NCI-H2196 (cell line): Measurements from ENCODE around the gene C8G.

Experiments used
- DNase-seq: peaks from one replicate; lab custom pipeline; 2025; ENCODE audit not compliant: unreplicated experiment; lab: John Stamatoyannopoulos, UW

Gene C8G

DNA sequence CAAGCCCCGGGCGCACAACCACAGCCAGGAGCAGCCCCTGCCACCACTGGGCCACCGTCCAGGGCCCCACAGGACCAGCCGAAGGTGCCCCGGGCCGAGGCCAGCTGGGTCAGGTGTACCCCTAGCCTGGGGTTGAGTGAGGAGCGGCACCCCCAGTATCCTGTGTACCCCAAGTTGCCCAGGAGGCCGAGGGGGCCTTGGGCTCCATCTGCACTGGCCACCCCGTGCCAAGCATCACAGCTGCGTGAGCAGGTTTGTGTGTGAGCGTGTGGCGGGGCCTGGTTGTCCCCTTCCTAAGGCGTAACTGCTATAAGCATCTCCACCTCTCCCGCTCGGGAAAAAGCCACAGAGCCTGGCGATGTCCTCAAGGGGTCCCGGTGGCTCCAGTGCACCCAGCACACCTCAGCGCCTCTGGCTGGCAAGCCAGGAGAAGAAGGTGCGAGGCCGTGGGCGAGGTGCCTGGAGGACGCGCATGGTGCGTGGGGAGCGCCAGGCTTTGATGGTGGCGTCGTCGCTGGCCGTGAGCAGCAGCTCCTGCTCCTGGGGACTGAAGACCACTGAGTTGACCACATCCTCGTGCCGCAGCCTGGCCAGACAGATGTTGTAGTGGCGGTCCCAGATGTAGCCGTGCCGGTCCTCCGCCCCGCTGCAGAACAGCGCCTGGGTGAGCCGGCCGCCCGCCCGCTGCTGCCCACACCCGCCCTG lies 4.4 kb upstream of the C8G start:
- DNase-seq, result no peak

DNA sequence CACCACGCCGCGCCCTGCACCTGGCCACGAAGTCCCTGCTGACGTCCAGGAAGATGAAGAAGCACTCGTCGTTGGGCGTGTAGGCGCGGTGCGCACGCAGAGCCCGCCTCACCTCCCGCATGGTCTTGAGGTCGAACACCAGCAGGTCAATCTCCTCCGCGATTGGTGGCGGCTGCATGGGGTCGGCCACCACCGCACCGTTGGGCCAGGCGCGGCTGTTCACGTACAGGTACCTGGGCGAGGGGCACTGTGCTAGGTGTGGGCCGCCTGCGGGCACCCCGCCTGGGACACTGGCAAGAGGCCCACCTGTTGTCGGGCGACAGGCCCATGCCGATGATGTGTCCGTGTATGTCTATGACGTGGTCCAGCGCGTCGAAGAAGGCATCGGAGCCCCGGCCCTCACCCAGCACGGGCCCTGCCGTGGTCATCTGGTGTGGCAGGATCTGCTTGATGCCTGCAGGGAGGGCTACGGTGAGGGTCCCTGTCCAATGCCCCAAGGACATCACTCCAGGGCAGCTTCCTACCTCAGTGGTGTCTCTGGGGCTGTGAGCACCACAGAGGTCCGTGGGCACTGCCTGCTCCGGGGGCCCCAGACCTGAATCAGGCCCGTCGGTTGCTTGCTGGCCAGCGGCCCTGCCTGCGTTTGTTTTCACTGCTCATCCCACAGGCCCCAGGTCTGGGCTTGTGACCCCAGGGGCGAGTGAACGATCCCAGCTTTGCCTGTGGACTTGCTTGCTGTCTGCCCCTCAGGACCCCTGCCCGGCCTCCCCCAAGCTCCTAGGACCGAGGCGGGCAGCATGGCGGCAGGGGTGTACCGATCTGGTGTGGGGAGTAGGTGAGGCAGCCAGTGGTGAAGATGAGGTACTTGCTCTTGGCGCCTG lies 3.6 kb upstream of the C8G start:
- DNase-seq, result no peak

DNA sequence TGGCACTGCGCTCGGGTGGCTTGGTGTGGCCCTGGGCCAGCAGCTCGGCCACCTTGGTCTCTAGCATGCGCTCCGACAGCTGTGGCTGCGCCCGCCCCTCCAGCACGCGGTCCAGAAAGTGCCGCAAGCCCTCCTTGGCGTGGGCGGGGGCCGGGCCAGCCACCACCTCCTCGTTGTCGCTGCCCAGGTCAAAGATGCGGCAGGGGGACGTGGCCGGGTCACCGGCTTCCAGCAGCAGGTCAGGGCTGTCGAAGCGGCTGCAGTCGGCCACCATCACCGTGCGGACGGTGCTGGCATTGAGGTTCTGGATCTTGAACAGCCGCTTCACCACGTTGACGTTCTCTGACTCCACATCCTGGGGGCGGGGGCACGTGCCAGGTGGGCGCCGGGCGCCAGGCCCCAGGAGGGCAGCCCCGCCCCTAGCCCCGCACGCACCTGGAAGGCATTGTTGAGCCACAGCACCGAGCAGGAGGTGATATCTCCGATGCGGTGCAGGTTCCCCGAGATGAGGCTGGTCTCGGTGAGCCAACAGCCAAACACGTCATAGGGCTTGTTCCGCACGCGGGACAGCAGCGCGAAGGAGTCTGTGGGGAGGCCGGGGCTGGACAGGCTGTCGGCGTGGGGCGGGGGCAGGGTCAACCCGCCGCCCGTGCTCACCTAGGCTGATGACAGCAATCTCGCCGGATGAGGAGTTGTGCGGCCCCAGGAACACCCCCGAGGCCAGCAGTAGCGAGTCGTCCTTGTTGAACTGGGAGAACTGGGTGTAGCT lies 2.7 kb upstream of the C8G start:
- no peak for DNase-seq

DNA sequence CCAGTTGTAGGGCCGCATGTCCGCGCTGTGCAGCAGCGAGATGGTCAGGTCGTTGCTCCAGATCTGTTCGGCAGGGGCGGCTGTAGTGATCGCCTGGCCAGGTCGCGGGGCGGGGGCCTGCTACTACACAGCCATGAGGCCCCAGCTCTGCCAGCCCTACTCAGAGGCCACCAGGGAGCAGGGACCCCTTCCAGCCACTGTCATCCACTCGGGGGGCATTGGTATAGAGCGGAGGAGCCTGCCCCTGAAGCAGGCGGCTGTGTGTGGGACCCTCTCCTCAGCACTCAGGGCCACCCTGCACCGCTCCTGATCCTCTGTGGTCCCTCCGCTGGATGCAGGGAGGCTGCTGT lies 2.2 kb upstream of the C8G start:
- no peak for DNase-seq

DNA sequence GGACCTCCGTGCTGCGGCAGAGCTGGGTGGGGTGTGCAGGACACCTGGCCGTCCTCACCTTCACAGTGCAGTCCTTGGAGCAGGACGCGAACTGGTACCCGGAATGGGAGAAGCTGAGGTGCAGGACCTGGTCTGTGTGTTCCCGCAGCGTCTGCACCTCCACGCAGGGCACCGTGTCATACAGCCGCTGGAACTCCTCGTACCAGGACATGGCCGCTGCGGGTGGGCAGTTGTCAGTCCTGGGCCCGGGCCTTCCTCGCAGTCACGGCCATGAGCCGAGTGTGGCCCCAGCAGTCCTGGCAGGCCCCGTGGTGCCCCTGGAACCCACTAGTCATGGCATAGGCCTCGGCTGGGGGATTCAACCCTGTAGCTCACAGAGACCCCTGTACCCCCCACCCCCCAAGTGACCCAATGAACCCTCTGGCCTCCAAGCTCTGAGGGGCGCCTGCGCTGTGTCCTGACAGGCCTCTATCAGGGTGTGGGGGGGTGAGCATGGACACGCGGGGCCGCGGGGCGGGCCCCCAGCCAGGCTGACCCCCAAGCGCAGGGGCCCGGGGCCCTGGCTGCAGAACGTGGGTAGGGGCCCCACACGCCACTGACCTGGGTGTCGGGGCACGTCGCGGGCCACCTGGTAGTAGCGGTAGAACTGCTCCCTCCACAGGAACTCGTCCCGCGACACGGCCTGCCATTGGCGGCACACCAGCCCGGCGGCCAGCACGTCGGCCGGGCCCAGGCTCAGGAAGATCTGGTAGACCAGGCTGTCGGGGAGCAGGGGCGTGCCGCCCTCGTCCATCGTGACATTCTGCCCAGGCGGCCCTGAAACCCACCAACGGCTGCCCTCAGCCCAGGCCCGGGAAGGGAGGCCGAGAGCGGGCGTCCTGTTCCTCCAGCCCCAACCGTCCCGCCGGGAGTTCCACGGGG lies 1.5 kb upstream of the C8G start:
- no peak for DNase-seq

DNA sequence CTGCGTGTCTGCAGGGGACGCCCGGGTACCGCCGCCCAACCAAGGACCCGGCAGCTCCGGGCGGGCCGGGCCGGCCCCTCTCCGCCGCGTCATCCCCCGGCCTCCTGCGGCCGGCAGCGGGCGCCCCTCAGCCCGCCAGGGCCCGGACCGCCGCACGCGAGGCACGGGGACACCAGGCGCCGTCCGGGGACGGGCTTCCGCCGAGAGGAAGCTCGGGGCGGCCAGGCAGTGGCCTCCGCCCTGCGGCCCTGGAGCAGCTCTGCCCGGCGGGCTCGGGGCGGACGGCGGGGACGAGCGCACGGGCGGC lies 878 bp upstream of the C8G start:
- DNase-seq, result no peak

DNA sequence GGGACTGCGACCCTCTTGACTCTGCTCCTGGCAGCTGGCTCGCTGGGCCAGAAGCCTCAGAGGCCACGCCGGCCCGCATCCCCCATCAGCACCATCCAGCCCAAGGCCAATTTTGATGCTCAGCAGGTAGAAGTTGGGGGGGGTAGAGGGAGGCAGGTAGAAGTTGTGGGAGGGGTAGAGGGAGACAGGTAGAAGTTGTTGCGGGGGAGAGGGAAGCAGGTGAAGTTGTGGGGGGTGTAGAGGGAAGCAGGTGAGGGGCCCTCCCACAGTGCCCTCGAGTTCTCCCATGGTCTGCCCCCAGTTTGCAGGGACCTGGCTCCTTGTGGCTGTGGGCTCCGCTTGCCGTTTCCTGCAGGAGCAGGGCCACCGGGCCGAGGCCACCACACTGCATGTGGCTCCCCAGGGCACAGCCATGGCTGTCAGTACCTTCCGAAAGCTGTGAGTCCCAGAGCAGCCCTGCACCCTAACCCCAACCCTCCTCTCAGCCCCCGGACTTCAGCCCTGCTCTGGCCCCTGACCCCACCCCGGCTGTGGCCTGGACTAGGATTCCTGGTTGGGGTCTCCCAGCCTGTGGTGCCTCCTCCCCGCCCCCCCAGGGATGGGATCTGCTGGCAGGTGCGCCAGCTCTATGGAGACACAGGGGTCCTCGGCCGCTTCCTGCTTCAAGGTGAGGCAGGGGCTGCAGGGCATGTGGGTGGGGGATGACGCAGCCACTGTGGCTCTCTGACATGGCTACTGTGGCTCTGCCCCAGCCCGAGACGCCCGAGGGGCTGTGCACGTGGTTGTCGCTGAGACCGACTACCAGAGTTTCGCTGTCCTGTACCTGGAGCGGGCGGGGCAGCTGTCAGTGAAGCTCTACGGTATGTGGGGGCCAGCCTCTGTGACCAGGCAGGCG lies 537 bp downstream of the C8G start:
- DNase-seq, result no peak

DNA sequence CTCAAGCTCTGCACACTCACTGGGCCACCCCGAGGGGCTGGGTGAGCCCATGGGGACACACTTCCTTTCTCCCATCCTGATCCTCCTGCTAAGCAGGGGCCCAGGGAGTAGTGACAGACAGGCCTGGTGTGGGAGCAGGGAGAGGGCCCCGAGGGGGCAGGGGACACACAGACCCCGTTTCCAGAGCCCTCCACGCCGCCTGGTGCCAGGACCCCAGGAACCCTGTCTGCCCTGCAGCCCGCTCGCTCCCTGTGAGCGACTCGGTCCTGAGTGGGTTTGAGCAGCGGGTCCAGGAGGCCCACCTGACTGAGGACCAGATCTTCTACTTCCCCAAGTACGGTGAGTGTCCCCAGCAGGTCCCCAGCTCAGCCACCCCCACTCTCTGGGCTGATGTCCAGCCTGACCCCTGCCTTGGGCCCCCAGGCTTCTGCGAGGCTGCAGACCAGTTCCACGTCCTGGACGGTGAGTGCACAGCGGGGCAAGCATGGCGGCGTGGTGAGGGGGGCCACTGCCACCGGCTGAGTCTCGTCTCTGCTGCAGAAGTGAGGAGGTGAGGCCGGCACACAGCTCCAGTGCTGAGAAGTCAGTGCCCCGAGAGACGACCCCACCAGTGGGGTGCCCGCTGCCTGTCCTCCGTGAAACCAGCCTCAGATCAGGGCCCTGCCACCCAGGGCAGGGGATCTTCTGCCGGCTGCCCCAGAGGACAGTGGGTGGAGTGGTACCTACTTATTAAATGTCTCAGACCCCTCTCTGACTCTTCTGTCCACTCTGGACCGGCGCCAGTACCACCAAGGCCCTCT lies 1.4 kb downstream of the C8G start:
- no peak for DNase-seq

DNA sequence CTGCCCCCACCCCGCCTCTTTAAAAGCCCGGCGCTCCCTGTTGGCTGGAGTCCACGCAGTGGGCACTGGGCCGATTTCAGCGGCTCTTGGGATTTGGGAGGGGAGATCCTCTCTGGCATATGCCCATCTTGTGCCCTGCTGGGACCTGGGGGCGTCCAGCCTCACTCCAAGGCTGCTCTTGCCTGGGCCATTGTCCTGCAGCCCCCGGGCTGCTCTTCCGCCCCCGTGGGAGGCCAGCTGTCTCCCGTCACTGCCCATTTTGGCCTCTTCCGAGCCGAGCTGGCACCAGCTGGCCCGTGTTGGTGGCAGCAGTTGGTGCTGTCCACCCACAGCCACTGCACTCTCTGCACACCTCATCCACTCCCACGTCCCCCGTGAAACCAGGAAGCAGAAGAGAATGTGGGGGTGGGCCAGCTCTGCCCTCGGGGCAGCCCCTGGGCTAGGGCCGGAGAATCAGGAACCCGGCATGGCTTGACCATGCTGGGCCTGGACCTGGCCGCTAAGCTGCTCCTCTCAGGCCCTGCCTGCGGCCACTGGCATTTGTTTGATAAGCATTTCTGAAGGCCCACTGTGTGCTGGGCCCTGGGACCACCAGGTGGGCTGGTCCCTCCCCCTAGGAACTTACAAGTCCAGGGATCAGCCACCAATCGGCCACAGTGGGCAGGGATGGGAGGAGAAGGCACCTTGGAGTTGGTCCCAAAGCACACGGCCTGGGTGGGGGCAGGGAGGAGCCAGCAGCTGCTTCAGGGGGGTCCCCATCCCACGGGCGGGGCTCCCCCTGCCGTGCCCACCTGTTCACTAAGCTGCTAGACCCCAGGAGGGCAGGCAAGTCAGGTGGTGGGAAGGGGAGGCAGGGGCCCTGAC lies 2.2 kb downstream of the C8G start:
- DNase-seq, result no peak

DNA sequence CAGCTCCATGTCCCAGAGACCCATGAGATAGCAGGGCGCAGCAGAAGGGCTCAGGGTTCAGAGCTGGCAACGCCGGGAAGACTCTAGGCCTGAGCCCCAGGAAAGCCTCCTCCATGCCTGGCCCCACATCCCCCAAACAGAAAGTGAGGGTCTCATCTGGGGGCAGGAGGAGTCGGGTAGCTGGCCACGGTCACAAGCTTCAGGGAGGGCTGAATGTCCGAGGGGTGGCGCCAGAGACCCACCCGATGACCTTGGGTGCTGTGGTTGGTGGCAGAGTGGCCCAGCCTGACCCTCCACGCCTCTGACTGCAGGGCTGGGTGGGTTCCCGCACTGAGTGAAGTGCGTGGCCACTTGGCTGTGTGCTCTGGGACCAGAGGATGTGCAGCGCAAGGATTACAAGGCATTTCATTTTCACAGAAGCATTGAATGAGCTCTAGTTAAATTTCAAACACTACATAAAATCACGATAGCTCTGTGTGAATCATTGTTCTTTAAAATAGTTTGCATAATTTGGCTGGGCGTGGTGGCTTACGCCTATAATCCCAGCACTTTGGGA lies 3.0 kb downstream of the C8G start:
- DNase-seq, result no peak

DNA sequence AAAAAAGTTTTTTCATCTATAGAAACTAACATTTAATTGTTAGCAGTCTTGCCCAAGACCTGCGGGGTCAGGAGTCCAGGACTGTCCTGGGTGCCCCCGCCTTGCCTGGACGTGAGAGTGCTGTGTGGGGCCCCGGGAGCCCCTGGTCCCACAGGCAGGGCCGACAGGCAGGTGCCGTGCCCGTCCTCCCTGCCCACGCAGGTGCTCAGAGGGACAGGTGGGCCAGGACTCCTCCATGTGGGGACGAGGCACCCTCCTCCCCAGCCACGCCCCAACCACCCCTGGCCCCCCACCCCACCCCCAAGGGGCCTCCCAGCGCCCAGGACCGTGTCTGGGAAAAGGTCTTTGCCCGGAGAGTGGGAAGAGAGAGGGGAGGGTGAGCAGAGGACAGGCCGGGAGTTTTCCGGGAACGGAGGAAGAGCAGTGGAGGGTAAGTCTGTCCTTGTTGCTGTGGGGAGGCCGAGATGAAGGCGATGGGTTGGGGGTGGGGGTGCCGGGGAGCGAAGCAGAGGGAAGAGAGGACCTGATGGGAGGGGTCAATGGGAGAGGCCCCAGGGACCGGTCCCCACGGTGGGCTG lies 4.3 kb downstream of the C8G start:
- peak; percentile 46 for DNase-seq

DNA sequence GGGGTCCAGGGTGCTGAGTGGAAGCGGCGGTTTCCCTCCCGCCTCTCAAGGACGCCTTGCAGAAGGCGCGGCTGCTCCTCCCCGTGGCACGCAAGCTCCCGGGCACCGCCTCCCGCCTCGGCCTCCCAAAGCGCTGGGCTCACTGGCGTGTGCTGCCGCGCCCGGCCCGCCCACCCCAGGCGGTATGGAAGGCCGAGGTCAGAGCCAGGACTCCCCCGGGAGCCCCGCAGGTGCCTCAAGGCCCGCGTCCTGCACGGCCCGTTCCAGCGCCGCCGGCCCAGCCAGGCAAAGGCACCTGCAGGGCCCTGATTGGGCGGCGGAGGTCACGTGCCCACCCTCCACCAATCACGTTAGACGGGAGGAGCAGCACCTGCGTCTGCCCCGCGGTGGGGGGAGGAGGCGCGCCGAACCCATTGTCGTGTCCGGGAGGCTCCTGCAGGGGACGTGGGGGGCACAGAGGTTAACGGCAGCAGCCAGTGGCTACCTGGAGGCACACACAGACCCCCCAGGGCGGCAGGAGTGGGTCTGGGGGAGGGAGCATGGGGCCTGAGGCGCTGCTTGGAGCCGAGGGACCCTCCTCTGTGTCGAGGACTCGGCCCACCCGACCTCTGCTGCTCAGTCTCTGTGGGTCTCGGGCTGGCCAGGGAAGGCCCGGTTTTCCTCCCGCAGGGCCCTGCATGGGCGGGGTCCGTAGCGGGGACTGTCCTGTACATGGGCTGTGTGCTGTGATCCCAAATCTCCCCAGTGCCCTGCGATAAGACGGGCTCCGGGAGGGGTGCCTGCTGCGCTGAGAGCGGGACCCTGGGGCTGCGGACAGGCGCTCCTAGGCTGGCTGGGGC lies 5.0 kb downstream of the C8G start:
- DNase-seq, result peak; percentile 91

DNA sequence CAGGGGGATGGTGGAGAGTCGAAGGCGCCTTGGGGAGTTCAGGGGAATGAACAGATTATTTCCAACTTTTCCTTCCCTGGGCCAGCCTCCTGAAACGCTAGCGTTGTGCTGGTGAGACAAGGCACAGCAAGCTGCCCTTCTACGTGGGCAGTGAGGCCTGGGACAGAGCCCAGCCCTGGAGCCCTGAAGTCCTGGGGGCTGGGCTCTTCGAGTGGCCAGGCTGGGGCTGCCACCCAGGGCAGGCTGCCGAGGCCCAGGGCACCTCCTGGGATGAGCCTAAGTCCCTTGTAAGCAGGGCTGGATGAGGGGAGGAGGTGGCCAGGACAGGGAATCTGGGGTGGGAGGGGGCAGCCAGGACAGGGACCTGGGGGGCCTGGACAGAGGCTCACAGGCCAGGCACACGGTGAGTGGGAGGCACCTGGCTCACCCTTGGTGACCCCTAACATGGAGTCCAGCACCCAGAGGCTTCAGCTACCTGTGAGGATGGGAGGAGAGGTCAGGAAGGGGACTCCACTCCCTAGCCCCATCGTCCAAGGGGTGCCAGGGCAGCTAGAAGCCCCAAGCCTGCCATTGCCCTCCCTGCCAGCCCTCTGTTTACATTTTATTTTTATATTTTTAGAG lies 5.7 kb downstream of the C8G start:
- no peak for DNase-seq

DNA sequence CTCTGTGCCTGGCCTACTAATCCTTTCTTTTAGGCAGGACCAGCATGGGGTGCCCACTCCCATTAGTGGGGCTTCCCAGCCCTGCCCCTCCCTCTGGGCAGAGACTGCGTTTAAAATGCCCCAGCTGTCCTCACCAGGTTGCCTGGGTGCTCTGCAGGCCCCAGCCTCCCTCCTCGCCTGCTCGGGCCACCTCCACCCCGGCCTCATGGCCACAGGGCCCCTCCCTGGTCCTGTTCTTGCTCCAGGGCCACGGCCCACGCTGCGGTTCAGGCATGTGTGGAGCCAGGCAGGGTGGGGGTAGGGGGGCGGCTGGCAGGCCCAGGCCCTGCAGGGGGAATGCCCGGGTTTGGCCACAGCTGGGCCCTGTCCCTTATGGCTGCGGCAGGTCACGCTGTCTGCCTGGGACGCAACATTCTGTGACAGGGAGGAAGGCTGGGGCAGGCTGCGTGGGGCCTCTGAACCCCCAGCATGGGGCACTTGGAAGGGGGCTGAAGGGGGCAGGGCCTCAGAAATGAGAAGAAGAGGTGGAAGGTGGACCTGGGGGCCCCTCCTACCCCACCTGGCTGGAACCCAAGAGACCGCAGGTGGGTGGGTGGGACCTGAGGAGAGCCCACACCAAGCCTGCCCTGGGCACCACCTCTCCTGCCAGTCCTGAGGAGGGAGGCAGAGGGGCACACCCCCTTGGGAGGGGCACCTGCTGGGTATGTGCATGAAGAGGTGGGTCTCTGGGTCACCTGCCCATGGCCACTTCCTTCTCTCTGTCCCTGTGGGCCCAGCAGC lies 6.7 kb downstream of the C8G start, which contains the start of gene LCN12:
Gene LCN12, plus strand, starts transcription at position 733 of the 780 bp plus-strand sequence. CDS start 55 bp downstream, outside the sequence.
- DNase-seq, result peak; percentile 17

DNA sequence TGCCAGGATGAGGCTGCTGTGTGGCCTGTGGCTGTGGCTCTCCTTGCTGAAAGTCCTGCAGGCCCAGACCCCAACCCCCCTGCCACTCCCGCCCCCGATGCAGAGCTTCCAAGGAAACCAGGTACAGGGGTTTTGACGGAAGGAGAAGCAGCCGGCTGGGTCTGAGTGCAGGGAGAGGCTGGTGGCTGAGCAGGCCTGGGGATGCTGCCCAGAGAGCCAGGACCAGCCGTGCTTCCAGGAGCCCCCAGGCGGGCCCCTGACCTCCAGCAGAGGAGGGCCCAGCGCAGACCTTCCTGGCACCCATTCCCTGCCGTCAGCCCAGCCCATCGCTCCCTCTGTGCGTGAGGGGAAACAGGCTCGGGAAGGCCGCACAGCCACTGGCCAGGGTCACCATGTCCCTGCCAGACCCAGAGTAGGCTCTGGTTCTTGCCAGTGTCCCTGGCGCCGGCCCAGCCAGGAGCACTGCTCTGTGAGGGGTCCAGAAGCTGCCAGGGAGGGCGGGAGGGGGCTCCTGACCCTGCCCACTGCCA lies 7.3 kb downstream of the C8G start:
- no peak for DNase-seq
